K562 (cell line): ENCODE data around the gene EEF2K. TPM values are rescaled to one million over a fixed set of nuclear protein-coding genes. Genes with fewer than 3 reads are reported as not detected.

ENCODE experiments used
- ATAC-seq: fragments of 200-7000 bp; cut with Tn5 transposase; 3 replicates; pipeline ENCODE4 v1.9.1; 2020; ENCODE audit warnings: moderate library complexity
- BruUV-seq: library from RNA; stranded (reverse); fragments of 400-500 nt; replicated peaks from 2 replicates; lab custom pipeline; 2021; lab: Mats Ljungman, UMichigan
- CTCF ChIA-PET: fragments of 300-600 bp; formaldehyde crosslinking; extraction: SDS; loops from one replicate; lab custom pipeline; 2021; ENCODE audit warnings: low intra/inter-chr PET ratio; lab: Yijun Ruan, JAX
- POLR2A ChIA-PET: fragments of 300-600, 350-650 bp; sonication (Branson Sonifier 250); formaldehyde crosslinking; extraction: SDS; loops from one replicate; lab custom pipeline; 2021; ENCODE audit warnings: antibody characterized with exemption, inconsistent platforms; lab: Yijun Ruan, JAX
- DNase-seq, 4 experiments: peaks; one replicate each; pipeline versions ENCODE4 v3.0.0 to v3.0.0-alpha.2; 2011 to 2018; ENCODE audit warnings: low spot score in 3 of 4, mixed read lengths in 3 of 4; ENCODE audit errors: extremely low read depth in 1 of 4
- FAIRE-seq: peaks from 2 replicates; lab custom pipeline; 2011; peaks lifted over from hg19 to GRCh38; lab: Jason Lieb, UNC
- H2AFZ ChIP-seq: 2 replicates; pipeline ENCODE4 v1.6.0; 2011; ENCODE audit warnings: low read depth, low read length, control low read depth, inconsistent platforms
- H3K27ac ChIP-seq: fragments of 200-600 bp; 3 replicates; pipeline ENCODE4 v1.8.0; 2011; ENCODE audit warnings: low read depth, mild to moderate bottlenecking, control low read depth, inconsistent platforms, low read length, moderate library complexity, mixed read lengths; ENCODE audit errors: extremely low read depth
- H3K27me3 ChIP-seq, 2 experiments: fragments of 300-600 bp in 1 of 2; 2 replicates in 1 of 2; 3 replicates in 1 of 2; pipeline versions ENCODE4 v1.6.0 to v1.8.0; 2011; ENCODE audit warnings: inconsistent platforms in 2 of 2, low read length in 2 of 2, mild to moderate bottlenecking in 1 of 2, mixed read lengths in 1 of 2, moderate library complexity in 1 of 2; ENCODE audit not compliant: control insufficient read depth in 2 of 2, insufficient read depth in 2 of 2
- H3K36me3 ChIP-seq: fragments of 300-600 bp; 3 replicates; pipeline ENCODE4 v1.8.0; 2011; ENCODE audit warnings: mild to moderate bottlenecking, low read length, inconsistent platforms; ENCODE audit not compliant: control insufficient read depth, insufficient read depth
- H3K4me1 ChIP-seq, 2 experiments: fragments of 200-600 bp in 1 of 2; replicated peaks in 1 of 2; 2 replicates in 1 of 2; 3 replicates in 1 of 2; pipeline versions ENCODE4 v1.5.1 to v1.8.0; 2011; ENCODE audit warnings: inconsistent platforms in 2 of 2, low read length in 2 of 2, mild to moderate bottlenecking in 1 of 2, mixed read lengths in 1 of 2, moderate library complexity in 1 of 2; ENCODE audit not compliant: control insufficient read depth in 2 of 2, insufficient read depth in 2 of 2
- H3K4me2 ChIP-seq: 2 replicates; pipeline ENCODE4 v1.6.1; 2011; ENCODE audit warnings: low read length, control low read depth, inconsistent platforms, mixed read lengths; ENCODE audit not compliant: insufficient read depth
- H3K4me3 ChIP-seq: fragments of 200-600 bp; sonication (generic), shearing (Covaris generic); 2 replicates; pipeline ENCODE4 v1.5.1; 2016; ENCODE audit warnings: control low read depth, inconsistent platforms
- H3K79me2 ChIP-seq: fragments of 200-600 bp; 3 replicates; pipeline ENCODE4 v1.8.0; 2011; ENCODE audit warnings: low read length, inconsistent platforms; ENCODE audit not compliant: control insufficient read depth, insufficient read depth
- H3K9ac ChIP-seq, 2 experiments: 2 replicates each; pipeline versions ENCODE4 v1.6.0 to v1.6.1; 2011; ENCODE audit warnings: low read depth in 2 of 2, low read length in 2 of 2, control low read depth in 1 of 2, inconsistent platforms in 1 of 2, mild to moderate bottlenecking in 1 of 2, mixed read lengths in 1 of 2; ENCODE audit not compliant: insufficient read depth in 1 of 2
- H3K9me1 ChIP-seq: one replicate; pipeline ENCODE4 v1.6.0; 2011; ENCODE audit warnings: inconsistent platforms, mild to moderate bottlenecking, low read length, moderate library complexity; ENCODE audit not compliant: control insufficient read depth, insufficient read depth
- H3K9me3 ChIP-seq: replicated peaks from 2 replicates; pipeline ENCODE4 v1.5.1; 2011; ENCODE audit warnings: low read depth, low read length, inconsistent platforms; ENCODE audit not compliant: control insufficient read depth, insufficient read depth
- H4K20me1 ChIP-seq: replicated peaks from 2 replicates; pipeline ENCODE4 v1.6.1; 2011; ENCODE audit warnings: low read length, inconsistent platforms, mixed read lengths; ENCODE audit not compliant: control insufficient read depth, insufficient read depth
- ATF7 ChIP-seq: fragments of 450-650 bp; IDR thresholded peaks from 2 replicates; pipeline ENCODE4 v1.7.1; 2014; ENCODE audit warnings: mild to moderate bottlenecking, moderate library complexity
- HNRNPH1 ChIP-seq: fragments of 200-400 bp; formaldehyde crosslinking; optimal IDR thresholded peaks from 2 replicates; pipeline ENCODE3; 2017; ENCODE audit warnings: low read depth, mild to moderate bottlenecking, low read length, moderate library complexity
- LCOR ChIP-seq: sonication (generic); formaldehyde crosslinking; IDR thresholded peaks from 2 replicates; pipeline ENCODE4 v1.8.0; 2022; ENCODE audit warnings: mild to moderate bottlenecking, missing genetic modification reagents
- MYC ChIP-seq, 2 experiments: fragments of 250-450 bp in 1 of 2; sonication (Bioruptor Pico) in 1 of 2; IDR thresholded peaks; 2 replicates each; pipeline versions ENCODE4 v1.5.1 to v1.6.1; 2012 to 2021; ENCODE audit warnings: low read depth in 2 of 2, borderline replicate concordance in 1 of 2, improper control_type of control experiment in 1 of 2, low read length in 1 of 2, mild to moderate bottlenecking in 1 of 2, moderate library complexity in 1 of 2
- SRSF3 ChIP-seq: fragments of 200-400 bp; formaldehyde crosslinking; IDR thresholded peaks from 2 replicates; pipeline ENCODE4 v1.6.1; 2016; ENCODE audit warnings: mild to moderate bottlenecking, low read length, moderate library complexity; ENCODE audit not compliant: insufficient read depth
- ZBTB9 ChIP-seq: fragments of 450-650 bp; formaldehyde crosslinking; IDR thresholded peaks from 2 replicates; pipeline ENCODE4 v1.4.0; 2020; ENCODE audit warnings: mild to moderate bottlenecking, moderate library complexity
- ZNF121 ChIP-seq: sonication (generic); formaldehyde crosslinking; conservative IDR thresholded peaks from 2 replicates; pipeline ENCODE4 v1.8.0; 2022; ENCODE audit warnings: missing genetic modification reagents
- ZNF766 ChIP-seq: fragments of 200-800 bp; sonication (Bioruptor generic); conservative IDR thresholded peaks from 2 replicates; pipeline ENCODE4 v1.6.1; 2016; ENCODE audit warnings: missing genetic modification characterization, missing compliant biosample characterization
- WGBS: fragments of 100-300 bp; shearing (Covaris generic); methylation state at CpG from one replicate; pipeline ENCODE4 v1.1.6; 2016; ENCODE audit warnings: low coverage, mixed read lengths; ENCODE audit not compliant: insufficient coverage; ENCODE audit errors: missing lambda C conversion rate; 5-methylcytosine and 5-hydroxymethylcytosine counted together
- in situ Hi-C: fragments of 300-500 bp; cut with MboI; formaldehyde crosslinking; loops from 4 replicates; pipeline ENCODE4 v1.15.0; 2018; ENCODE audit warnings: inconsistent platforms, mixed read lengths
- intact Hi-C: fragments of 100-400 bp; cut with micrococcal nuclease; formaldehyde crosslinking; loops from 2 replicates; pipeline ENCODE4 v1.14.2; 2022
- polyA plus RNA-seq, 8 experiments: library from polyadenylated mRNA; depleted of rRNA in 4 of 8; stranded (reverse) in 5 of 8; unstranded in 3 of 8; fragments of >200 nt; fragmentation: Nextera tagmentation in 2 of 8; fragmentation: Illumina TruSeq in 1 of 8; extraction: Ambion mirVana in 2 of 8; extraction: Trizol in 1 of 8; gene quantifications; 2 replicates each; pipeline versions ENCODE4 v1.2.1 to v1.2.3, GENCODE V29; 2011 to 2014; ENCODE audit warnings: inconsistent platforms in 1 of 8, missing spikeins in 1 of 8
- total RNA-seq, 7 experiments: library from RNA; depleted of rRNA in 6 of 7; stranded (reverse); fragments of >200 nt in 6 of 7; fragmentation: Illumina TruSeq in 2 of 7; extraction: Trizol in 2 of 7; gene quantifications; 2 replicates each; pipeline versions ENCODE4 v1.2.1 to v1.2.3, GENCODE V29; 2011 to 2021; ENCODE audit warnings: low replicate concordance in 1 of 7
- TF ChIP-seq, protein P1 (sequence below): sonication (generic); formaldehyde crosslinking; IDR thresholded peaks from 2 replicates; pipeline ENCODE4 v1.8.0; 2022; ENCODE audit warnings: missing genetic modification reagents, mild to moderate bottlenecking, moderate library complexity, borderline replicate concordance

Gene EEF2K
- total and polyA plus RNA-seq, 9 of the 15 experiments (the other 6 are each of a cell fraction or from before 2014, with no cell fraction given), result 3.0 to 35.2 (median 12.2) TPM

GRCh38 chr16:22311520-22311919, 105.4 kb downstream of the EEF2K start:
- H3K4me3 ChIP-seq, result no peak overlapping the region
- H4K20me1 ChIP-seq, result peaks cover 10% of the 10 kb centered on the region; the same call in 1 of the 2 replicates
- FAIRE-seq (no peak), ATAC-seq (no peak), DNase-seq (no peak)
- H3K9ac ChIP-seq, result no peak overlapping the region
- peaks cover 94% of the 10 kb centered on the region for H3K36me3 ChIP-seq
- TF ChIP-seq ZNF766 (no peak), ZNF121 (peak; percentile 82)
- peaks cover 4% of the 10 kb centered on the region; the same call in 1 of the 3 replicates for H3K79me2 ChIP-seq
- WGBS, result 96% methylated on average over 4 of the region's 4 CpGs
- no peak overlapping the region for H3K27ac ChIP-seq
- in situ Hi-C loops (loop anchor here (10.0 kb wide), 1 partner anchor 1157 kb away; the partner anchor contains the start of genes DNAH3 and LDAF1), intact Hi-C loops (no loop called here)
- BruUV-seq, result no TSS peak
- CTCF ChIA-PET, result no interaction called here
- peaks cover 3 to 17% of the 10 kb centered on the region in 2 experiments; a peak in 3 of 5 replicates for H3K4me1 ChIP-seq
- no peaks in the 10 kb centered on the region for H3K9me1 ChIP-seq
- no peaks in the 10 kb centered on the region for H3K9me3 ChIP-seq
- H3K4me2 ChIP-seq, result no peak overlapping the region
- POLR2A ChIA-PET, result interaction anchor here (0.6 kb wide), 1 partner anchor 1651 kb away, joined by 3 read pairs; no protein-coding TSS in a partner anchor
- H3K27me3 ChIP-seq, result no peaks in the 10 kb centered on the region
- H2AFZ ChIP-seq, result no peak overlapping the region

DNA sequence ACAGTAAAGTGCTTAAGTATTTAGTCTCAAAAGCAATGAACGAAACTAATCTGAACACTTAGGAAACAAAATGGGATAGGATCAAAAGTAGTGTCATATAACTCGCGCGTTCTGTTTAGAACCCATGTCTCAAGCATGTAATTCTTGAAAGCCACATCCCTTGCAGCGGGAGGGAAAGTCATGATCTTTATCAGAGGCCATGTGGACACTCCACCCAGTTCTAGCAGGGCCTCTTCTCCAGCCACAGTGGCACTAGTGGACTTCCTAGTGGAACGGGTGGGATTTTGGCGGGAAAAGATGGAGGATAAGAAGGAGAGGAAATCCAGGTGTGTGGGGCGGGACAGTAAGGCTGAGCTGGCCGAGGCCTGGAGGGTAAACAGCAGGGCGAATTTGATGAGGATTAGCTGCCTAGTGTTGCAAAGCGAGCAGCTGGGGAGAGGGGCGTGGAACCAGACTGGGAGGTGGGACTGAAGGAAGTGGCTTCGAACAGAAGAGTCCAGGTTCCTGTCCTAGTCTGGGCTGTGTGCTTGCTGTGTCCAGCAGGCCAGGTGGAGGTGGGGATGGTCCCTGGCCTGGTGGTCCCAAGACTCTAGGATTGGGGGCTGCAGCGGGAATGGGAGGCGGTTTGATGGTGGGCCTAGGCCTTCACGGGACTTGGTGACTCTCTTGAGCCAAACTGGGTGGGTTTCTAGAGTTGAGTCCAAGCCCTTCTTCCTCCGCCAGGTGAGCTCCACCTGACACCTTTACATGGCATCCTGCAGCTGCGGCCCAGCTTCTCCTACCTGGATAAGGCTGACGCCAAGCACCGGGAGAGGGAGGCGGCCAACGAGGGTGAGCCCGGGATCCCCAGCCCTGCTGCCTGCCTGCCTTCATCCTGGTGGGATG, 107.1 kb downstream of the EEF2K start:
- Histone ChIP-seq H3K27ac (no peak overlapping the region), H3K9ac (no peak overlapping the region; a peak in 1 of 4 replicates), H3K4me1 (peaks cover 3 to 17% of the 10 kb centered on the region in 2 experiments; a peak in 3 of 5 replicates), H3K4me2 (no peak overlapping the region), H3K9me3 (no peaks in the 10 kb centered on the region), H3K36me3 (peaks cover 94% of the 10 kb centered on the region), H2AFZ (no peak overlapping the region), H3K4me3 (no peak overlapping the region), H3K27me3 (no peaks in the 10 kb centered on the region), H4K20me1 (peaks cover 6% of the 10 kb centered on the region; the same call in 1 of the 2 replicates), H3K9me1 (no peaks in the 10 kb centered on the region), H3K79me2 (no peaks in the 10 kb centered on the region)
- BruUV-seq, result no TSS peak
- POLR2A ChIA-PET, result interaction anchor here (2.8 kb wide), 1 partner anchor 14 kb away, joined by 10 read pairs; no protein-coding TSS in a partner anchor
- FAIRE-seq (peak; percentile 67), ATAC-seq (peak; percentile 58), DNase-seq (peak in 2 of 4 experiments; percentile 23 to 29)
- CTCF ChIA-PET, result no interaction called here
- in situ Hi-C loops, result loop anchor here (10.0 kb wide), 1 partner anchor 1158 kb away; the partner anchor contains the start of genes DNAH3 and LDAF1
- WGBS, result 82% methylated on average over 21 of the region's 23 CpGs
- intact Hi-C loops, result no loop called here
- TF ChIP-seq ZBTB9 (CRISPR knock-in tag) (peak; percentile 92), LCOR (CRISPR knock-in tag) (no peak), HNRNPH1 (no peak), SRSF3 (no peak), MYC (IDR thresholded peaks at IDR 0.05; ENCODE audit: low read depth, low read length) (peak; percentile 44; the same call in 1 of the 2 replicates), MYC (CRISPR knock-in tag; IDR thresholded peaks at IDR 0.05; ENCODE audit: borderline replicate concordance, low read depth) (no peak), ATF7 (no peak)
- TF ChIP-seq, protein P1, sequence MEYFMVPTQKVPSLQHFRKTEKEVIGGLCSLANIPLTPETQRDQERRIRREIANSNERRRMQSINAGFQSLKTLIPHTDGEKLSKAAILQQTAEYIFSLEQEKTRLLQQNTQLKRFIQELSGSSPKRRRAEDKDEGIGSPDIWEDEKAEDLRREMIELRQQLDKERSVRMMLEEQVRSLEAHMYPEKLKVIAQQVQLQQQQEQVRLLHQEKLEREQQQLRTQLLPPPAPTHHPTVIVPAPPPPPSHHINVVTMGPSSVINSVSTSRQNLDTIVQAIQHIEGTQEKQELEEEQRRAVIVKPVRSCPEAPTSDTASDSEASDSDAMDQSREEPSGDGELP (CRISPR knock-in tag), result peak; percentile 48; the same call in 1 of the 2 replicates
